WERI-Rb-1 (cell line): ENCODE data around the gene SPRYD7.

ENCODE experiments used
- DNase-seq: peaks from one replicate; pipeline ENCODE4 v3.0.0-alpha.2; 2020
- H3K27ac ChIP-seq: fragments of 250-450 bp; sonication (Bioruptor Pico); 2 replicates; pipeline ENCODE4 v1.5.1; 2020; ENCODE audit warnings: mild to moderate bottlenecking, moderate library complexity
- H3K27me3 ChIP-seq: fragments of 250-450 bp; sonication (Bioruptor Pico); 2 replicates; pipeline ENCODE4 v1.5.1; 2021; ENCODE audit warnings: mild to moderate bottlenecking, low read depth, moderate library complexity; ENCODE audit not compliant: insufficient read depth, severe bottlenecking
- H3K36me3 ChIP-seq: fragments of 250-450 bp; sonication (Bioruptor Pico); 2 replicates; pipeline ENCODE4 v1.5.1; 2020; ENCODE audit warnings: mild to moderate bottlenecking, moderate library complexity
- H3K4me3 ChIP-seq: 2 replicates; pipeline ENCODE4 v1.5.1; 2011; ENCODE audit warnings: low read depth, mild to moderate bottlenecking, control low read depth, low read length
- H3K9me3 ChIP-seq: fragments of 250-450 bp; sonication (Bioruptor Pico); 2 replicates; pipeline ENCODE4 v1.5.1; 2021; ENCODE audit warnings: mild to moderate bottlenecking, moderate library complexity; ENCODE audit not compliant: severe bottlenecking
- CTCF ChIP-seq: IDR thresholded peaks from 2 replicates; pipeline ENCODE4 v1.5.1; 2011; ENCODE audit warnings: low read depth, mild to moderate bottlenecking, control low read depth, inconsistent platforms, low read length

Gene SPRYD7

GRCh38 chr13:49936968-49937273 is 781 bp upstream of the SPRYD7 start:
- H3K27ac ChIP-seq: no peak overlapping the region
- no peaks in the 10 kb centered on the region for H3K36me3 ChIP-seq
- no peak for DNase-seq
- TF ChIP-seq CTCF: no peak
- H3K4me3 ChIP-seq: peak overlapping the region; percentile 75
- H3K9me3 ChIP-seq: no peaks in the 10 kb centered on the region
- H3K27me3 ChIP-seq: no peaks in the 10 kb centered on the region

GRCh38 chr13:49935171-49936074 is 717 bp downstream of the SPRYD7 start:
- Histone ChIP-seq H3K27ac (peak overlapping the region; percentile 75), H3K4me3 (peak overlapping the region; percentile 75), H3K27me3 (no peaks in the 10 kb centered on the region), H3K36me3 (no peaks in the 10 kb centered on the region), H3K9me3 (no peaks in the 10 kb centered on the region)
- TF ChIP-seq CTCF: no peak
- peak; percentile 27 for DNase-seq

GRCh38 chr13:49933511-49933910 is 2.6 kb downstream of the SPRYD7 start:
- no peak for DNase-seq
- no peaks in the 10 kb centered on the region for H3K9me3 ChIP-seq
- no peaks in the 10 kb centered on the region for H3K36me3 ChIP-seq
- H3K27me3 ChIP-seq: no peaks in the 10 kb centered on the region
- TF ChIP-seq CTCF: no peak
- H3K4me3 ChIP-seq: no peak overlapping the region
- H3K27ac ChIP-seq: no peak overlapping the region

- no peak for DNase-seq
- Histone ChIP-seq H3K4me3 (no peak overlapping the region), H3K9me3 (no peaks in the 10 kb centered on the region), H3K36me3 (no peaks in the 10 kb centered on the region), H3K27me3 (no peaks in the 10 kb centered on the region), H3K27ac (no peak overlapping the region)
- no peak for TF ChIP-seq CTCF
Observed at GRCh38 chr13:49932868-49933267, 3.3 kb downstream of the SPRYD7 start.

- Histone ChIP-seq H3K36me3 (no peaks in the 10 kb centered on the region), H3K27ac (no peak overlapping the region), H3K4me3 (no peak overlapping the region), H3K9me3 (no peaks in the 10 kb centered on the region), H3K27me3 (no peaks in the 10 kb centered on the region)
- DNase-seq: no peak
- TF ChIP-seq CTCF: no peak
Observed at GRCh38 chr13:49932066-49932465, 4.1 kb downstream of the SPRYD7 start.

- H3K9me3 ChIP-seq: no peaks in the 10 kb centered on the region
- no peak for DNase-seq
- H3K4me3 ChIP-seq: no peak overlapping the region
Observed at GRCh38 chr13:49927755-49928154, 8.4 kb downstream of the SPRYD7 start.

More at GRCh38 chr13:49927755-49928154, 8.4 kb downstream of the SPRYD7 start:
- Histone ChIP-seq H3K36me3 (no peaks in the 10 kb centered on the region), H3K27me3 (no peaks in the 10 kb centered on the region), H3K27ac (no peak overlapping the region)
- TF ChIP-seq CTCF: no peak
